Skeletal muscle tissue (tissue), 4 donors: ENCODE measurements around the gene LRCH1. TPM values are rescaled to one million over a fixed set of nuclear protein-coding genes. Genes with fewer than 3 reads are reported as not detected.
"Not testable (repeated sequence)": the region's sequence is repeated elsewhere in the genome, so short reads cannot be mapped to it uniquely, and the experiment has no call there.

Source experiments
- H3K27ac ChIP-seq: one replicate; pipeline ENCODE4 v1.7.0; 2013; ENCODE audit warnings: mild to moderate bottlenecking, low read depth, low read length, inconsistent platforms
- H3K27me3 ChIP-seq, 3 donors: one replicate each; pipeline ENCODE4 v1.7.0; 2013; ENCODE audit warnings: low read length in 3 of 3; ENCODE audit not compliant: control insufficient read depth in 3 of 3, insufficient read depth in 3 of 3
- H3K36me3 ChIP-seq, 3 donors: one replicate each; pipeline ENCODE4 v1.7.0; 2013; ENCODE audit warnings: low read length in 3 of 3; ENCODE audit not compliant: control insufficient read depth in 3 of 3, insufficient read depth in 3 of 3
- H3K4me1 ChIP-seq, 3 donors: one replicate each; pipeline ENCODE4 v1.7.0; 2013; ENCODE audit warnings: low read length in 3 of 3, mild to moderate bottlenecking in 3 of 3; ENCODE audit not compliant: control insufficient read depth in 3 of 3, insufficient read depth in 3 of 3
- H3K4me3 ChIP-seq, 3 donors: one replicate each; pipeline ENCODE4 v1.7.0; 2013; ENCODE audit warnings: low read length in 3 of 3
- H3K9ac ChIP-seq, 3 donors: one replicate each; pipeline ENCODE4 v1.7.0; 2013; ENCODE audit warnings: low read length in 3 of 3, mild to moderate bottlenecking in 3 of 3, moderate library complexity in 2 of 3, low read depth in 1 of 3
- H3K9me3 ChIP-seq, 3 donors: one replicate each; pipeline ENCODE4 v1.7.0; 2013; ENCODE audit warnings: low read length in 3 of 3; ENCODE audit not compliant: control insufficient read depth in 3 of 3
- total RNA-seq: library from RNA; depleted of rRNA; stranded (reverse); fragments of >200 nt; gene quantifications from one replicate; pipeline ENCODE4 v1.2.3, GENCODE V29; 2014
- donor health status: Osteomylitis.

The LRCH1 gene
- total RNA-seq, 1 donor from 2014 or later = 17.7 TPM

DNA sequence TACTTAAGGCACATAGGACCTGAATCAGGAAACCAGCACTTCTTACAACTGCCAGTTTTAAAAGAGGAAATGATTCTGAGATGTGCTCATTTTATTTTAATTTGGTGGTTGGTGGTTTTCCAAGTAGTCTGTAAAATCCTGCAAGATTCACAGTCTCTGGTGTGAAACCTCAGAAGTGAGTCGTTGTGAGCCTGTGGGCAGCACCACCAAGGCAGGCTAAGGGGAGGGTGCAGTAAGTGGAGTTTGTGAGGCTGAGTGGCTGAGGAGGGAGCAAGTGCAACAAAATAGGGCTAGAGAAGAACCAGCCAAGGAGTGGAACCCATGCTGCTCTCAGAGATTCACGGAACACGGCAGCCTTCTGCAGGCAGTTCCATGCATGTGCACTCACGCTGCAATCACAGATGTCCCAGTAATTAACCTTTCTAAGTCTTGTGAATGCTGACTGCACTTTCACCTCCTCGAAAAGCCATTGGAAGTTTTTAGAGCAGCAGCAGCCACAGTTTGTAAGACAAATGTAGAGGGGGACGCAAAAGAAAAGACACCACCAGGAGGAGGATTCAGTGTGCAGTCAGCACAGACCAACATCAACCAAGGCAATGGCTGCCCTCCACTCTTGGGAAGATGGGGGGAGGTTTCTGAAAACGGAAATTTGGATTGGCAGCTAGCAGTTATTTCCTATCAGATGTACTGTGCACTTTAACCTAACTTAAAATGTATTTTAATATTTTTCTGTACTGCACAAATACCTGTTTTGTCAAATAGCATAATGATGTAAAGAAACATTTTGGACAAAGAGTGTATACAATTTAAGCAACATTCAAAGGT, 199.1 kb downstream of the LRCH1 start:
- Histone ChIP-seq H3K9ac (no peak overlapping the region), H3K4me3 (no peak overlapping the region), H3K4me1 (no peaks in the 10 kb centered on the region), H3K36me3 (peaks cover 3 to 12% (median 7%) of the 10 kb centered on the region in 3 donors), H3K9me3 (no peaks in the 10 kb centered on the region), H3K27me3 (no peaks in the 10 kb centered on the region), H3K27ac (no peak overlapping the region)

- Histone ChIP-seq H3K4me3 (no peak overlapping the region), H3K9ac (no peak overlapping the region), H3K4me1 (no peaks in the 10 kb centered on the region), H3K36me3 (peaks cover 3 to 8% (median 7%) of the 10 kb centered on the region in 3 donors), H3K9me3 (no peaks in the 10 kb centered on the region), H3K27me3 (no peaks in the 10 kb centered on the region), H3K27ac (no peak overlapping the region)
Observed at GRCh38 chr13:46753137-46753536, 200.2 kb downstream of the LRCH1 start.

DNA sequence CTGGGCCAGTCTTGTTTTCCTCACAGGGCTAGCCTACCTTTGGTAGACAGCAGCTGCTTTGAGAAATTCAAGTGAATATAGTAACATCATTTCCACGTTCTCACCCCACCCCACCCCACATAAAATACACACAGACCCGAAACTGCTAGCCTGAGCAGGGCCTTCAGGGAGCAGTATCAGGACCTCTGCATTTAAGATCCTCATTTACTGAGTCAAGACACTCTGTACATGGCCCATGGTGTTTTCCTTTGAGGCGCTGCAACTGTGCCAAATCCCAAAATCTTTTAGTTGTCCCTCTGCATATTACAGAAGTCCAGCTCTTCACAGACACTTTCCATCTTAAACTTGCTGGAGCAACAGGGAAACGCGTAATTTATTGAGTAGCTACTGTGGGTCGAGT, 200.9 kb downstream of the LRCH1 start:
- no peaks in the 10 kb centered on the region for H3K27me3 ChIP-seq
- H3K36me3 ChIP-seq = peaks cover 3 to 6% (median 5%) of the 10 kb centered on the region in 3 donors
- H3K27ac ChIP-seq = no peak overlapping the region

GRCh38 chr13:46754812-46755211, 201.8 kb downstream of the LRCH1 start:
- Histone ChIP-seq H3K27me3 (no peaks in the 10 kb centered on the region), H3K9me3 (no peaks in the 10 kb centered on the region), H3K36me3 (peaks cover 3 to 4% (median 4%) of the 10 kb centered on the region in 3 donors), H3K27ac (no peak overlapping the region), H3K4me3 (no peak overlapping the region), H3K4me1 (no peaks in the 10 kb centered on the region), H3K9ac (no peak overlapping the region)

More for the DNA sequence above, 200.9 kb downstream of the LRCH1 start:
- no peak overlapping the region for H3K9ac ChIP-seq
- no peak overlapping the region for H3K4me3 ChIP-seq
- H3K9me3 ChIP-seq = no peaks in the 10 kb centered on the region
- H3K4me1 ChIP-seq = no peaks in the 10 kb centered on the region

DNA sequence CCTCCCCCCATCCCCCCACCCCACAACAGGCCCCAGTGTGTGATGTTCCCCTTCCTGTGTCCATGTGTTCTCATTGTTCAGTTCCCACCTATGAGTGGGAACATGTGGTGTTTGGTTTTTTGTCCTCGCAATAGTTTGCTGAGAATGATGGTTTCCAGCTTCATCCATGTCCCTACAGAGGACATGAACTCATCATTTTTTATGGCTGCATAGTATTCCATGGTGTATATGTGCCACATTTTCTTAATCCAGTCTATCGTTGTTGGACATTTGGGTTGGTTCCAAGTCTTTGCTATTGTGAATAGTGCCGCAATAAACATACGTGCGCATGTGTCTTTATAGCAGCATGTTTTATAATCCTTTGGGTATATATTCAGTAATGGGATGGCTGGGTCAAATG, 202.5 kb downstream of the LRCH1 start:
- not testable (repeated sequence) for H3K36me3 ChIP-seq, H3K4me3 ChIP-seq, H3K27me3 ChIP-seq, H3K27ac ChIP-seq, H3K4me1 ChIP-seq, H3K9ac ChIP-seq, H3K9me3 ChIP-seq

- Histone ChIP-seq H3K9me3 (no peaks in the 10 kb centered on the region), H3K27ac (no peak overlapping the region), H3K27me3 (no peaks in the 10 kb centered on the region), H3K36me3 (no peaks in the 10 kb centered on the region), H3K4me1 (no peaks in the 10 kb centered on the region), H3K9ac (no peak overlapping the region), H3K4me3 (no peak overlapping the region)
Observed at GRCh38 chr13:46756977-46757376, 204.0 kb downstream of the LRCH1 start.

DNA sequence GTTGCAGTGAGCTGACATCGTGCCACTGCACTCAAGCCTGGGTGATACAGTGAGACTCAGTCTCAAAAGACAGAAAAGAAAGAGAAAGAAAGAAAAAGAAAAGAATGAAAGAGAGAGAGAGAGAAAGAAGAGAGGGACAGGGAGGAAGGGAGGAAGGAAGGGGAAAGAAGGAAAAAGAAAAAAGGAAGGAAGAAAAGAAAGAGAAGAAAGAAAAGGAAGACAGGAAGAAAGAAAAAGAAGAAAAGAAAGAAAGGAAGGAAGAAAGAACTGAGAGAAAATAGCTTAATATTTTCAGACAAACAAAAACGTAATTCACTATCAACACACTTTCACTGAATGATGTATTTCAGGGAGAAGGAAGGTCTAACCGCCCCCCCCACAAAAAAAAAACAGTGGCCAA, 204.7 kb downstream of the LRCH1 start:
- no peaks in the 10 kb centered on the region for H3K9me3 ChIP-seq
- H3K4me3 ChIP-seq = no peak overlapping the region
- H3K4me1 ChIP-seq = no peaks in the 10 kb centered on the region
- no peak overlapping the region for H3K9ac ChIP-seq
- no peaks in the 10 kb centered on the region for H3K27me3 ChIP-seq
- no peaks in the 10 kb centered on the region for H3K36me3 ChIP-seq
- H3K27ac ChIP-seq = no peak overlapping the region

GRCh38 chr13:46759846-46760245, 206.9 kb downstream of the LRCH1 start:
- H3K36me3 ChIP-seq = no peaks in the 10 kb centered on the region
- no peak overlapping the region for H3K4me3 ChIP-seq
- no peaks in the 10 kb centered on the region for H3K9me3 ChIP-seq
- no peaks in the 10 kb centered on the region for H3K4me1 ChIP-seq
- H3K9ac ChIP-seq = no peak overlapping the region
- no peaks in the 10 kb centered on the region for H3K27me3 ChIP-seq
- no peak overlapping the region for H3K27ac ChIP-seq

DNA sequence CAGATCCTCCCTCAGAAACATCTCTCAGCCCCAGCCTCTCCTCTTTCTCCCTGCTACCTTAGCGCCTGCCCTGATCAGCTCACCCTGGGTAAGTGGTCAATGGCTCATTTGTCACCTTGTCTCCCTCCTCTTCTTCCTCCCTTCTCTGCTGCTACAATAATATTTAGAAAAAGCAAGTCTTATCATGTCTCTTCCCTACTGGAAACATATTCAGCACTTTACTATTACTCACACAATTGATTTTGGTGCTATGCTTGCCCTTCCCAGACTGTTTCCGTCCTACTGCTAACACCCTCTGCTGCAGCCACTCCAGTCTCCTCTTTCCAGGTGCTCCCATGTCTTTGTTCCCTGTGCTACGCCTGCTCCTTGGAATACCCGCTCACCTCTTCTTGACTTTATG, 208.2 kb downstream of the LRCH1 start:
- Histone ChIP-seq H3K4me1 (no peaks in the 10 kb centered on the region), H3K36me3 (no peaks in the 10 kb centered on the region)

GRCh38 chr13:46761866-46762265, 208.9 kb downstream of the LRCH1 start:
- Histone ChIP-seq H3K9me3 (no peaks in the 10 kb centered on the region), H3K36me3 (no peaks in the 10 kb centered on the region), H3K27me3 (no peaks in the 10 kb centered on the region), H3K9ac (no peak overlapping the region), H3K4me3 (no peak overlapping the region), H3K4me1 (no peaks in the 10 kb centered on the region), H3K27ac (no peak overlapping the region)

More for the DNA sequence above, 208.2 kb downstream of the LRCH1 start:
- H3K4me3 ChIP-seq = no peak overlapping the region
- H3K27ac ChIP-seq = no peak overlapping the region
- H3K27me3 ChIP-seq = no peaks in the 10 kb centered on the region
- no peak overlapping the region for H3K9ac ChIP-seq
- no peaks in the 10 kb centered on the region for H3K9me3 ChIP-seq
